Activated CD8-positive, alpha-beta memory T cell treated with anti-CD3 and anti-CD28 coated beads, Interleukin-2, amount 50 U/mL, for 1 hour (primary cell): ENCODE data around the gene CES2.

Experiments
- DNase-seq: peaks from one replicate; pipeline ENCODE4 v3.0.0-alpha.2; 2020; ENCODE audit errors: extremely low read depth

CES2 gene

GRCh38 chr16:66902648-66903543 is 32.4 kb upstream of the CES2 start:
- DNase-seq: no peak

- no peak for DNase-seq
Measured at GRCh38 chr16:66903544-66904427, 31.5 kb upstream of the CES2 start.

- no peak for DNase-seq
Measured at GRCh38 chr16:66904428-66904845, 30.9 kb upstream of the CES2 start.

- no peak for DNase-seq
Measured at GRCh38 chr16:66904846-66905632, 30.3 kb upstream of the CES2 start.

- no peak for DNase-seq
Measured at GRCh38 chr16:66905633-66906539, 29.4 kb upstream of the CES2 start.

GRCh38 chr16:66906916-66907836 is 28.1 kb upstream of the CES2 start:
- no peak for DNase-seq

- no peak for DNase-seq
Measured at GRCh38 chr16:66908116-66908515, 27.2 kb upstream of the CES2 start.

- DNase-seq: no peak
Measured at GRCh38 chr16:66908762-66909559, 26.4 kb upstream of the CES2 start.

GRCh38 chr16:66910175-66910940 is 25.0 kb upstream of the CES2 start:
- DNase-seq: no peak

GRCh38 chr16:66911112-66911511 is 24.2 kb upstream of the CES2 start:
- no peak for DNase-seq

GRCh38 chr16:66911801-66912200 is 23.5 kb upstream of the CES2 start:
- no peak for DNase-seq

- DNase-seq: no peak
Measured at GRCh38 chr16:66913081-66913480, 22.2 kb upstream of the CES2 start.

- no peak for DNase-seq
Measured at GRCh38 chr16:66913711-66914110, 21.6 kb upstream of the CES2 start.

- no peak for DNase-seq
Measured at GRCh38 chr16:66914541-66914940, 20.8 kb upstream of the CES2 start.

GRCh38 chr16:66915041-66915440 is 20.3 kb upstream of the CES2 start:
- DNase-seq: no peak

GRCh38 chr16:66916518-66916917 is 18.8 kb upstream of the CES2 start:
- DNase-seq: no peak

GRCh38 chr16:66917741-66918140 is 17.6 kb upstream of the CES2 start:
- DNase-seq: no peak

- DNase-seq: no peak
Measured at GRCh38 chr16:66918355-66918754, 17.0 kb upstream of the CES2 start.
